Mesendoderm (in vitro differentiated cells): ENCODE data around the gene RANGAP1.
"Not testable (repeated sequence)": the region's sequence is repeated elsewhere in the genome, so short reads cannot be mapped to it uniquely, and the experiment has no call there.

Experiments used
- DNase-seq: peaks from one replicate; pipeline ENCODE4 v3.0.0; 2013
- H2AK5ac ChIP-seq: 2 replicates; pipeline ENCODE4 v1.6.1; 2013; ENCODE audit warnings: low read length, inconsistent platforms
- H2BK120ac ChIP-seq: 2 replicates; pipeline ENCODE4 v1.6.1; 2013; ENCODE audit warnings: low read depth, mild to moderate bottlenecking, low read length, moderate library complexity, mixed read lengths
- H2BK15ac ChIP-seq: replicated peaks from 2 replicates; pipeline ENCODE4 v1.6.1; 2013; ENCODE audit warnings: low read depth, mild to moderate bottlenecking, moderate library complexity
- H2BK5ac ChIP-seq: 2 replicates; pipeline ENCODE4 v1.6.1; 2013; ENCODE audit warnings: low read length, inconsistent platforms
- H3K18ac ChIP-seq: 2 replicates; pipeline ENCODE4 v1.6.1; 2013; ENCODE audit warnings: mild to moderate bottlenecking, low read length, mixed read lengths
- H3K23ac ChIP-seq: one replicate; pipeline ENCODE4 v1.6.1; 2013; ENCODE audit warnings: low read length
- H3K27ac ChIP-seq: 2 replicates; pipeline ENCODE4 v1.5.1; 2013; ENCODE audit warnings: low read depth, mild to moderate bottlenecking, inconsistent platforms, low read length, moderate library complexity
- H3K27me3 ChIP-seq: 2 replicates; pipeline ENCODE4 v1.6.1; 2013; ENCODE audit warnings: low read length, control low read depth, mild to moderate bottlenecking, inconsistent platforms; ENCODE audit not compliant: insufficient read depth, poor library complexity
- H3K36me3 ChIP-seq: 2 replicates; pipeline ENCODE4 v1.6.1; 2013; ENCODE audit warnings: low read length, inconsistent platforms; ENCODE audit not compliant: control insufficient read depth, insufficient read depth
- H3K4ac ChIP-seq: one replicate; pipeline ENCODE4 v1.6.1; 2013; ENCODE audit warnings: low read depth, mild to moderate bottlenecking, low read length, moderate library complexity
- H3K4me1 ChIP-seq: 2 replicates; pipeline ENCODE4 v1.6.1; 2013; ENCODE audit warnings: low read depth, low read length, inconsistent platforms; ENCODE audit not compliant: control insufficient read depth
- H3K4me2 ChIP-seq: 2 replicates; pipeline ENCODE4 v1.6.1; 2013; ENCODE audit warnings: low read length
- H3K4me3 ChIP-seq: 2 replicates; pipeline ENCODE4 v1.5.1; 2013; ENCODE audit warnings: mild to moderate bottlenecking, low read length
- H3K56ac ChIP-seq: one replicate; pipeline ENCODE4 v1.6.1; 2013; ENCODE audit warnings: low read length
- H3K79me1 ChIP-seq: 2 replicates; pipeline ENCODE4 v1.6.1; 2013; ENCODE audit warnings: low read length, inconsistent platforms
- H3K79me2 ChIP-seq: 2 replicates; pipeline ENCODE4 v1.6.1; 2013; ENCODE audit warnings: mild to moderate bottlenecking, low read length; ENCODE audit not compliant: control insufficient read depth, insufficient read depth
- H3K9ac ChIP-seq: 2 replicates; pipeline ENCODE4 v1.6.1; 2013; ENCODE audit warnings: low read length, inconsistent platforms
- H4K5ac ChIP-seq: one replicate; pipeline ENCODE4 v1.6.1; 2013; ENCODE audit warnings: low read length
- H4K8ac ChIP-seq: one replicate; pipeline ENCODE4 v1.6.1; 2013; ENCODE audit warnings: low read depth, mild to moderate bottlenecking, control low read depth, low read length, moderate library complexity
- WGBS: extraction: QIAGEN DNeasy Blood & Tissue Kit; methylation state at CpG from one replicate; pipeline ENCODE4 v1.1.7; 2013; ENCODE audit warnings: low lambda C conversion rate, missing lambda C conversion rate; ENCODE audit not compliant: insufficient coverage; ENCODE audit errors: extremely low coverage; 5-methylcytosine and 5-hydroxymethylcytosine counted together

Gene RANGAP1

DNA sequence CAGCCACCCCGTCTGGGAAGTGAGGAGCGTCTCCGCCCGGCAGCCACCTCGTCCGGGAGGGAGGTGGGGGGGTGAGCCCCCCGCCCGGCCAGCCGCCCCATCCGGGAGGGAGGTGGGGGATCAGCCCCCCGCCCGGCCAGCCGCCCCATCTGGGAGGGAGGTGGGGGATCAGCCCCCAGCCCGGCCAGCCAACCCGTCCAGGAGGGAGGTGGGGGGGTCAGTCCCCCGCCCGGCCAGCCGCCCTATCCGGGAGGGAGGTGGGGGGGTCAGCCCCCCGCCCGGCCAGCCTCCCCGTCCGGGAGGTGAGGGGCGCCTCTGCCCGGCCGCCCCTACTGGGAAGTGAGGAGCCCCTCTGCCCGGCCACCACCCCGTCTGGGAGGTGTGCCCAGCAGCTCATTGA, 8.8 kb upstream of the RANGAP1 start:
- not testable (repeated sequence) for H2BK15ac ChIP-seq, DNase-seq, H3K4me1 ChIP-seq, H3K4me3 ChIP-seq, H3K36me3 ChIP-seq, H2BK5ac ChIP-seq, H2BK120ac ChIP-seq, H3K79me1 ChIP-seq, H3K23ac ChIP-seq, H3K9ac ChIP-seq, H4K8ac ChIP-seq, H4K5ac ChIP-seq, H3K27me3 ChIP-seq, H3K4me2 ChIP-seq, H3K79me2 ChIP-seq, H3K18ac ChIP-seq, H2AK5ac ChIP-seq, H3K56ac ChIP-seq, H3K27ac ChIP-seq, H3K4ac ChIP-seq
- WGBS = no CpG with 5 or more reads among the region's 28 CpGs

GRCh38 chr22:41290262-41291221, 4.6 kb upstream of the RANGAP1 start:
- no peak overlapping the region for H3K9ac ChIP-seq
- WGBS = no CpG with 5 or more reads among the region's 8 CpGs
- peaks cover 2% of the 10 kb centered on the region for H3K79me2 ChIP-seq
- H3K18ac ChIP-seq = peak overlapping the region; percentile 77
- H4K8ac ChIP-seq = no peak overlapping the region
- H3K27ac ChIP-seq = peak overlapping the region; percentile 33
- H2BK15ac ChIP-seq = no peak overlapping the region
- H3K4me1 ChIP-seq = peaks cover 4% of the 10 kb centered on the region
- H3K4ac ChIP-seq = peak overlapping the region; percentile 55
- peak overlapping the region; percentile 74 for H2BK120ac ChIP-seq
- no peaks in the 10 kb centered on the region for H3K79me1 ChIP-seq
- no peak overlapping the region for H3K23ac ChIP-seq
- no peak overlapping the region for H2BK5ac ChIP-seq
- H3K4me2 ChIP-seq = no peak overlapping the region
- no peak overlapping the region for H3K4me3 ChIP-seq
- H3K56ac ChIP-seq = peak overlapping the region; percentile 64
- H2AK5ac ChIP-seq = no peak overlapping the region
- peak; percentile 85 for DNase-seq
- no peaks in the 10 kb centered on the region for H3K36me3 ChIP-seq
- H3K27me3 ChIP-seq = no peaks in the 10 kb centered on the region
- no peak overlapping the region for H4K5ac ChIP-seq

DNA sequence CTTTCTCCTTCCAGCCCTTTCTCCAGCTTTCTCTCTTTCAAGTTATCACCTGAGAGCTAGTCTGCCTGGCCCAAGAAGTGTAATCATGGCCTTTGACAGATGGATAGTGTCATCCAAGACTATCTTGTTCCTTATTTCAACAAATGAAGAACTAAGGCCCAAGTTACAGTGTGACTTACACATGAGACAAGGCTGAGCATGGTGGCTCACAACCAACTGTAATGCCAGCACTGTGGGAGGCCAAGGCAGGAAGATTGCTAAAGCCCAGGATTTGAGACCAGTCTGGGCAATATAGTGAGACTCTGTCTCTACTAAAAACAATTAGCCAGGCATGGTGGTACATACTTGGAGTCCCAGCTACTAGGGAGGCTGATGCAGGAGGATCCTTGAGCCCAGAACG, 3.7 kb upstream of the RANGAP1 start:
- no peak overlapping the region for H3K27ac ChIP-seq
- no peak overlapping the region for H2BK120ac ChIP-seq
- no peak overlapping the region for H2BK15ac ChIP-seq
- H3K4me2 ChIP-seq = no peak overlapping the region
- H3K9ac ChIP-seq = no peak overlapping the region
- no peak overlapping the region for H4K8ac ChIP-seq
- H3K27me3 ChIP-seq = no peaks in the 10 kb centered on the region
- H2AK5ac ChIP-seq = no peak overlapping the region
- H3K79me1 ChIP-seq = no peaks in the 10 kb centered on the region
- H3K4me1 ChIP-seq = peaks cover 4% of the 10 kb centered on the region
- no peak overlapping the region for H3K4me3 ChIP-seq
- no peak overlapping the region for H3K4ac ChIP-seq
- no peak overlapping the region for H4K5ac ChIP-seq
- H3K23ac ChIP-seq = no peak overlapping the region
- H3K56ac ChIP-seq = peak overlapping the region; percentile 22
- no CpG with 5 or more reads among the region's 1 CpG for WGBS
- no peak overlapping the region for H3K18ac ChIP-seq
- H3K79me2 ChIP-seq = peaks cover 10% of the 10 kb centered on the region
- DNase-seq = no peak
- peak overlapping the region; percentile 17 for H2BK5ac ChIP-seq
- H3K36me3 ChIP-seq = no peaks in the 10 kb centered on the region

DNA sequence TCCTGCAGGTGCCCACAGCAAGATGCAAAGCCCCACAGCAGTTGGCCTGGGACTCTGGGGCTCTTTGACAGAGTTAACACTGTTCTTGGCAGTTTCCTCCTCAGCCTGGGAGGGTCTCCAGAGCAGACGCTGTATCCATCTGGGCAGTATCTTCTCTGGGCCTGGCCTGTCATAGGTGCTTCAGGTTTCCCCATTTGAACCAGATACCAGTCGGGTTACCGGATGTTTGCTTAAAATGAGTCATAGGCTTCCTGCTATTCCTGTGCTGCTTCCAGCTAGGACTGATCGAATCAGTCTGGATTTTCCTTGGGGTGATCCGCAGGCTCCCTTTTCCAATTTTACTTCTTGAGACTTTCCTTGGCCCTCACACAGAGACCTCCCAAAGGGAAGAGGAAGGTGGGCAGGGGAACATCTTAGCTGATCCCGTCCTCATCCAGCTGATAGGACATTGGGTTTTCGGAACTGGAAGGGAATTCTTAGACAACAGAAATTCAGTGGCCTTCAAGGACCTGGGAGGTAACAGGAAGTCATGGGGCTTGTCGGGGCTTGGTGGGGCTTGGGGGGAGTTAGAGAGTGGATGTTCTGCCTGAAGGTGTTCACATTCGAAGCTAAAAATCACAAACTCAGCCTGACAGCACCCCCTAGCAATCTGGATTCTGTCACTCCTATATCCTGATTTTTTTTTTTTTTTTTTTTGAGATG, 2.4 kb upstream of the RANGAP1 start:
- H3K18ac ChIP-seq = peak overlapping the region; percentile 36
- H3K4me1 ChIP-seq = peaks cover 4% of the 10 kb centered on the region
- no peak overlapping the region for H3K4me3 ChIP-seq
- peak overlapping the region; percentile 72 for H3K4ac ChIP-seq
- peak overlapping the region; percentile 82 for H3K27ac ChIP-seq
- peak overlapping the region; percentile 32 for H2AK5ac ChIP-seq
- H3K79me1 ChIP-seq = peaks cover 3% of the 10 kb centered on the region
- no CpG with 5 or more reads among the region's 9 CpGs for WGBS
- peaks cover 3% of the 10 kb centered on the region for H3K36me3 ChIP-seq
- no peak overlapping the region for H4K5ac ChIP-seq
- peak overlapping the region; percentile 93 for H2BK5ac ChIP-seq
- no peak overlapping the region for H3K4me2 ChIP-seq
- peak; percentile 96 for DNase-seq
- H4K8ac ChIP-seq = no peak overlapping the region
- H2BK15ac ChIP-seq = no peak overlapping the region
- no peak overlapping the region for H3K23ac ChIP-seq
- H3K56ac ChIP-seq = peak overlapping the region; percentile 86
- peak overlapping the region; percentile 62 for H3K9ac ChIP-seq
- H3K79me2 ChIP-seq = peaks cover 17% of the 10 kb centered on the region
- no peaks in the 10 kb centered on the region for H3K27me3 ChIP-seq
- peak overlapping the region; percentile 63 for H2BK120ac ChIP-seq

DNA sequence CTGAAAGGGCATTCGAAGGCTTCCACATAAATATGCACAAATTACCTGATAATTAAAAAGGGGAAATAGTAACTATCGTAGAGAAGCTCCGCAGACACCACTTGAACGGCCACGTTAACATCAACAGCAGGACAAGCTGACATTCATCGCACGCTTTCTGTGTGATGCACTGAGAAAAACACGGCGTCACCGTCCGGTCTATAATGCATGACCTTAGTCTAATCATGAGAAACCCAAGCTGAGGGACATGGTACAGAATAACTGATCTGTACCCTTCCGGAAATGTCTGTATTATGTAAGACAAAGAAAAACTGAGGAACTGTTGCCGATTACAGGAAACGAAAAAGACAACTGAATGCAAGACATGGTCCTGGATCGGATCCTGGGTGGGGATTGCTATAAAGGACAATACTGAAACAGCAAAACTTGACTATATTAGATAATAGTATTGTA, 678 bp upstream of the RANGAP1 start:
- Histone ChIP-seq H3K36me3 (peaks cover 4% of the 10 kb centered on the region), H2AK5ac (peak overlapping the region; percentile 71), H3K9ac (peak overlapping the region; percentile 54), H3K4me2 (peak overlapping the region; percentile 26), H3K18ac (no peak overlapping the region), H3K23ac (no peak overlapping the region), H3K79me1 (peaks cover 6% of the 10 kb centered on the region), H4K5ac (peak overlapping the region; percentile 59), H3K79me2 (peaks cover 24% of the 10 kb centered on the region), H2BK120ac (no peak overlapping the region), H3K4me1 (peaks cover 4% of the 10 kb centered on the region), H3K27ac (no peak overlapping the region), H2BK15ac (no peak overlapping the region), H3K27me3 (no peaks in the 10 kb centered on the region), H4K8ac (no peak overlapping the region), H2BK5ac (peak overlapping the region; percentile 41), H3K4me3 (no peak overlapping the region), H3K4ac (no peak overlapping the region), H3K56ac (peak overlapping the region; percentile 25)
- no CpG with 5 or more reads among the region's 15 CpGs for WGBS
- DNase-seq = no peak
